ENCODE measurements around the gene NUB1.

NUB1 gene

DNA sequence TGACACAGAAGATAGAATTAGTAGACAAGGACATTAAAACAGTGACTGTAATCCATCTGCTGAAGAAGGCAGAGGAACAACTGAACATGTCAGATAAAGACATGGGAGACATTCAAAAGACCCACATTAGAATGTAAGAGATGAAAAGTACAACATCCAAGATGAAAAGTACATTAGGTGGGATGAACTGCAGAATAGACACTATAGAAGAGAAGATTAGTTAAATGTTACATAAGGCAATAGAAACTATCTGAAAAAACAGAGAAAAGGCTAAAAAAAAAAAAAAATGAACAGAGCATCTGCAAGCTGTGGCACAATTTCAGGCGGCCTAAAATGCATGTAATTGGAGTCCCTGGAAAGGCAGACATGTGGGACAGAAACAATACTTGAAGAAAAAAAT is 21.6 kb downstream of the NUB1 start:
- no peaks in the 10 kb centered on the region for H3K9me2 ChIP-seq (replicated peaks; ENCODE audit: control insufficient read depth, low read length)
- peaks cover 39% of the 10 kb centered on the region for H3K36me3 ChIP-seq (ENCODE audit: control insufficient read depth, low read length)
- H3K4me3 ChIP-seq (ENCODE audit: low read length) = no peak overlapping the region
- H3K4me2 ChIP-seq (ENCODE audit: low read length) = no peak overlapping the region
- no peaks in the 10 kb centered on the region for H3K27me3 ChIP-seq (ENCODE audit: control insufficient read depth, low read length)
- no peaks in the 10 kb centered on the region for H3F3A ChIP-seq (ENCODE audit: control insufficient read depth, insufficient read depth)
- H3K79me2 ChIP-seq (ENCODE audit: control insufficient read depth, low read length) = no peaks in the 10 kb centered on the region
- H3K9me3 ChIP-seq (ENCODE audit: control insufficient read depth, insufficient read depth, low read length) = no peaks in the 10 kb centered on the region
- TF ChIP-seq, protein P1, sequence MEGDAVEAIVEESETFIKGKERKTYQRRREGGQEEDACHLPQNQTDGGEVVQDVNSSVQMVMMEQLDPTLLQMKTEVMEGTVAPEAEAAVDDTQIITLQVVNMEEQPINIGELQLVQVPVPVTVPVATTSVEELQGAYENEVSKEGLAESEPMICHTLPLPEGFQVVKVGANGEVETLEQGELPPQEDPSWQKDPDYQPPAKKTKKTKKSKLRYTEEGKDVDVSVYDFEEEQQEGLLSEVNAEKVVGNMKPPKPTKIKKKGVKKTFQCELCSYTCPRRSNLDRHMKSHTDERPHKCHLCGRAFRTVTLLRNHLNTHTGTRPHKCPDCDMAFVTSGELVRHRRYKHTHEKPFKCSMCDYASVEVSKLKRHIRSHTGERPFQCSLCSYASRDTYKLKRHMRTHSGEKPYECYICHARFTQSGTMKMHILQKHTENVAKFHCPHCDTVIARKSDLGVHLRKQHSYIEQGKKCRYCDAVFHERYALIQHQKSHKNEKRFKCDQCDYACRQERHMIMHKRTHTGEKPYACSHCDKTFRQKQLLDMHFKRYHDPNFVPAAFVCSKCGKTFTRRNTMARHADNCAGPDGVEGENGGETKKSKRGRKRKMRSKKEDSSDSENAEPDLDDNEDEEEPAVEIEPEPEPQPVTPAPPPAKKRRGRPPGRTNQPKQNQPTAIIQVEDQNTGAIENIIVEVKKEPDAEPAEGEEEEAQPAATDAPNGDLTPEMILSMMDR (IDR thresholded peaks at IDR 0.05; ENCODE audit: low read depth, low read length, poor library complexity, severe bottlenecking) = no peak
- TF ChIP-seq EZH2phosphoT487 (IDR thresholded peaks at IDR 0.05; ENCODE audit: borderline replicate concordance, low read length) = no peak
- no peaks in the 10 kb centered on the region for H4K20me1 ChIP-seq (ENCODE audit: control insufficient read depth, insufficient read depth, low read depth, low read length)
- H3K27ac ChIP-seq (ENCODE audit: low read depth, low read length) = no peak overlapping the region
- H3K4me1 ChIP-seq (ENCODE audit: control insufficient read depth, low read length) = peaks cover 4% of the 10 kb centered on the region; the same call in 1 of the 2 replicates

DNA sequence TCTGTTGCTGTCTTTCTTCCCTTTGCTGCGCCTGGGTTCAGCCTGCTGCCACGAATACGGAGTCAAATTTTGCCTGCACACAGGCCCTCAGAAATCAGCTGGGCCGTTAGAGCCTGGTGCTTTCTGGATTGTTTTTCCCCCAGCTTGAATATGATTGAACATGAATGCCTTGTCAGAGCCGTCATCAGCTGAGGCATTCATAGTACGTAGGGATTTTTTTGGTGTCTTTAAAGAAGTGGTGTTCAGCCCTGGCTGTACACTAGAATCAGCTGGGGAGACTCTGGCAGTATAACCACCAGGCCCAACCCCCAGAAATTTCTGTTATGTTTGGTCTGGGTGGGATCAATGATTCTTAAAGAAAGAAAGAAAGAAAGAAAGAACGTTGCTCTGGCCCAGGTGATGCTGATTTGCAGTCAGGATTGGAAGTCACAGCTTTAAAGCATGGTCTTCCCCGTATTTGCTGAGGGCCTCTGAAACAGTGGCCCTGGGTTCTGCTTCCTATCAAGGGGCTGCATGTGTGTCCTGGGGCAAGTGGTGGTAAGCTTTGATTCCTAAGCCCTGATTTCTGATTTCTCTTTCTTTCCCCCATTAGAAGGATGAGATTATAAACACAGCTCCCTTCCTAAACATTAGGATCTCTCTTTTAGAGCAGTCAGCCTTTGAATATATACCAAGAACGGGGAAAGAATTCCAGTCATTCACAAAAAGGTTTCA is 24.7 kb downstream of the NUB1 start:
- TF ChIP-seq EZH2phosphoT487 (IDR thresholded peaks at IDR 0.05; ENCODE audit: borderline replicate concordance, low read length) = no peak
- TF ChIP-seq, protein P1 (IDR thresholded peaks at IDR 0.05; ENCODE audit: low read depth, low read length, poor library complexity, severe bottlenecking) = no peak
- Histone ChIP-seq H3K4me2 (ENCODE audit: low read length) (no peak overlapping the region), H3K4me3 (ENCODE audit: low read length) (no peak overlapping the region), H3K4me1 (ENCODE audit: control insufficient read depth, low read length) (peaks cover 5% of the 10 kb centered on the region; the same call in 1 of the 2 replicates), H3K9me3 (ENCODE audit: control insufficient read depth, insufficient read depth, low read length) (no peaks in the 10 kb centered on the region), H3K27ac (ENCODE audit: low read depth, low read length) (no peak overlapping the region), H3K79me2 (ENCODE audit: control insufficient read depth, low read length) (no peaks in the 10 kb centered on the region), H3K27me3 (ENCODE audit: control insufficient read depth, low read length) (no peaks in the 10 kb centered on the region), H3K9me2 (replicated peaks; ENCODE audit: control insufficient read depth, low read length) (no peaks in the 10 kb centered on the region), H4K20me1 (ENCODE audit: control insufficient read depth, insufficient read depth, low read depth, low read length) (no peaks in the 10 kb centered on the region), H3F3A (ENCODE audit: control insufficient read depth, insufficient read depth) (no peaks in the 10 kb centered on the region), H3K36me3 (ENCODE audit: control insufficient read depth, low read length) (peaks cover 38% of the 10 kb centered on the region)

DNA sequence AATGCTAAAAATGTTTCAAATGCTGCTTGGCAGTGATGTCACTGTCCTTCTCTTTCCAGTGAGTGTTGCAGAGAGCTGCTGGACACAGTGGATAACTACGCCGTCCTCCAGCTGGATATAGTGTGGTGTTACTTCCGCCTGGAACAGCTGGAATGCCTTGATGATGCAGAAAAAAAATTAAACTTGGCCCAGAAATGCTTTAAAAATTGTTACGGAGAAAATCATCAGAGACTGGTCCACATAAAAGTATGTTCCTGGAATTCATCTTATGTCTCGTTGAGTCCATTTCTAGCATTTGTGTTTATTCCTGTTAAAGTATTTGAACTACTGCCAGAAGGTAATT is 25.2 kb downstream of the NUB1 start:
- Histone ChIP-seq H4K20me1 (ENCODE audit: control insufficient read depth, insufficient read depth, low read depth, low read length) (no peaks in the 10 kb centered on the region), H3K79me2 (ENCODE audit: control insufficient read depth, low read length) (no peaks in the 10 kb centered on the region), H3K4me1 (ENCODE audit: control insufficient read depth, low read length) (peaks cover 5% of the 10 kb centered on the region; the same call in 1 of the 2 replicates), H3K36me3 (ENCODE audit: control insufficient read depth, low read length) (peaks cover 33% of the 10 kb centered on the region), H3K4me3 (ENCODE audit: low read length) (no peak overlapping the region), H3K27ac (ENCODE audit: low read depth, low read length) (no peak overlapping the region), H3K27me3 (ENCODE audit: control insufficient read depth, low read length) (no peaks in the 10 kb centered on the region), H3K9me3 (ENCODE audit: control insufficient read depth, insufficient read depth, low read length) (no peaks in the 10 kb centered on the region), H3F3A (ENCODE audit: control insufficient read depth, insufficient read depth) (no peaks in the 10 kb centered on the region), H3K9me2 (replicated peaks; ENCODE audit: control insufficient read depth, low read length) (no peaks in the 10 kb centered on the region), H3K4me2 (ENCODE audit: low read length) (no peak overlapping the region)
- no peak for TF ChIP-seq EZH2phosphoT487 (IDR thresholded peaks at IDR 0.05; ENCODE audit: borderline replicate concordance, low read length)

DNA sequence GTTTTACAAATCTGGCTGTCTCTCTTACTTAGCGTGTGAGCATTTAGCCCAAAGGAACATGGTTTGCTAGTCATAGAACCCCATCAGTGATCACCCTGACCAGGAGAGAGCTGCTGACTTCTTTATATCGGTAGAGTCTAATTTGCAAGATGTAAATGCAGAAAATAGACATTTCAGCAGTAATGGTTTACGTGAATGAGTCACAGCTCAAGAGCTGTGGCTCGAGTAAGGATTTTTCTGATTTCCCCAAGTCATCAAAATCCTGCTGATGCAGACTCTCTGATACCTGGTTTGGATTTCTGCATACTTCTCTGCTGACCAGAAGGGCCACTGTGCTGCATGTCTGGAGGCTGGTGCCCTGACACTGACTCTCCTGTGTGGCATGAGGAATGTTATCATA is 25.7 kb downstream of the NUB1 start:
- Histone ChIP-seq H3K27me3 (ENCODE audit: control insufficient read depth, low read length) (no peaks in the 10 kb centered on the region), H3K79me2 (ENCODE audit: control insufficient read depth, low read length) (no peaks in the 10 kb centered on the region), H3K27ac (ENCODE audit: low read depth, low read length) (no peak overlapping the region), H4K20me1 (ENCODE audit: control insufficient read depth, insufficient read depth, low read depth, low read length) (no peaks in the 10 kb centered on the region), H3K4me1 (ENCODE audit: control insufficient read depth, low read length) (peaks cover 5% of the 10 kb centered on the region; the same call in 1 of the 2 replicates), H3K9me3 (ENCODE audit: control insufficient read depth, insufficient read depth, low read length) (no peaks in the 10 kb centered on the region), H3K9me2 (replicated peaks; ENCODE audit: control insufficient read depth, low read length) (no peaks in the 10 kb centered on the region), H3K36me3 (ENCODE audit: control insufficient read depth, low read length) (peaks cover 29% of the 10 kb centered on the region), H3K4me2 (ENCODE audit: low read length) (no peak overlapping the region), H3K4me3 (ENCODE audit: low read length) (no peak overlapping the region), H3F3A (ENCODE audit: control insufficient read depth, insufficient read depth) (no peaks in the 10 kb centered on the region)
- TF ChIP-seq, protein P1 (IDR thresholded peaks at IDR 0.05; ENCODE audit: low read depth, low read length, poor library complexity, severe bottlenecking) = no peak
- TF ChIP-seq EZH2phosphoT487 (IDR thresholded peaks at IDR 0.05; ENCODE audit: borderline replicate concordance, low read length) = no peak
